ENCODE data around the gene MRPL20.

Gene MRPL20

GRCh38 chr1:1426496-1427105, 19.5 kb upstream of the MRPL20 start:
- DNase-seq, result no peak
- Histone ChIP-seq H3K36me3 (replicated peaks) (no peaks in the 10 kb centered on the region), H3K27me3 (replicated peaks) (no peaks in the 10 kb centered on the region), H3K27ac (no peak overlapping the region), H3K4me3 (ENCODE audit: low read depth, low read length) (no peak overlapping the region)
- TF ChIP-seq CTCF (IDR thresholded peaks at IDR 0.05; ENCODE audit: low read depth, low read length, missing control alignments), result no peak
- in situ Hi-C loops (cut with HindIII; ENCODE audit: low pct_ligation_motif_present, low sequenced_read_pairs), result no loop called here

- TF ChIP-seq CTCF (IDR thresholded peaks at IDR 0.05; ENCODE audit: low read depth, low read length, missing control alignments), result no peak
- Histone ChIP-seq H3K4me3 (ENCODE audit: low read depth, low read length) (no peak overlapping the region), H3K36me3 (replicated peaks) (no peaks in the 10 kb centered on the region), H3K27ac (no peak overlapping the region), H3K27me3 (replicated peaks) (no peaks in the 10 kb centered on the region)
- no peak for DNase-seq
- in situ Hi-C loops (cut with HindIII; ENCODE audit: low pct_ligation_motif_present, low sequenced_read_pairs), result no loop called here
Observed at GRCh38 chr1:1425753-1426495, 18.8 kb upstream of the MRPL20 start.

- H3K27me3 ChIP-seq (replicated peaks), result no peaks in the 10 kb centered on the region
- DNase-seq, result no peak
- in situ Hi-C loops (cut with HindIII; ENCODE audit: low pct_ligation_motif_present, low sequenced_read_pairs), result no loop called here
Observed at GRCh38 chr1:1425426-1425752, 18.3 kb upstream of the MRPL20 start.

GRCh38 chr1:1424707-1425106, 17.6 kb upstream of the MRPL20 start:
- in situ Hi-C loops (cut with HindIII; ENCODE audit: low pct_ligation_motif_present, low sequenced_read_pairs), result no loop called here
- no peak for TF ChIP-seq CTCF (IDR thresholded peaks at IDR 0.05; ENCODE audit: low read depth, low read length, missing control alignments)
- Histone ChIP-seq H3K4me3 (ENCODE audit: low read depth, low read length) (no peak overlapping the region), H3K27me3 (replicated peaks) (no peaks in the 10 kb centered on the region), H3K27ac (no peak overlapping the region), H3K36me3 (replicated peaks) (no peaks in the 10 kb centered on the region)
- no peak for DNase-seq

More at GRCh38 chr1:1425426-1425752, 18.3 kb upstream of the MRPL20 start:
- H3K27ac ChIP-seq, result no peak overlapping the region
- TF ChIP-seq CTCF (IDR thresholded peaks at IDR 0.05; ENCODE audit: low read depth, low read length, missing control alignments), result no peak
- no peak overlapping the region for H3K4me3 ChIP-seq (ENCODE audit: low read depth, low read length)
- H3K36me3 ChIP-seq (replicated peaks), result no peaks in the 10 kb centered on the region

GRCh38 chr1:1423245-1423597, 16.1 kb upstream of the MRPL20 start:
- Histone ChIP-seq H3K4me3 (ENCODE audit: low read depth, low read length) (no peak overlapping the region), H3K27ac (no peak overlapping the region), H3K36me3 (replicated peaks) (no peaks in the 10 kb centered on the region), H3K27me3 (replicated peaks) (no peaks in the 10 kb centered on the region)
- no peak for TF ChIP-seq CTCF (IDR thresholded peaks at IDR 0.05; ENCODE audit: low read depth, low read length, missing control alignments)
- in situ Hi-C loops (cut with HindIII; ENCODE audit: low pct_ligation_motif_present, low sequenced_read_pairs), result no loop called here
- no peak for DNase-seq
